H1 (cell line): ENCODE data around the gene GDF15. TPM values are rescaled to one million over a fixed set of nuclear protein-coding genes. Genes with fewer than 3 reads are reported as not detected.

Experiments
- ATF3 ChIP-seq: IDR thresholded peaks from 2 replicates; pipeline ENCODE4 v1.6.1; 2011; ENCODE audit warnings: low read depth, mild to moderate bottlenecking, low read length; ENCODE audit not compliant: insufficient read depth
- BCL11A ChIP-seq, 2 experiments: IDR thresholded peaks; one replicate each; pipeline ENCODE4 v1.6.1; 2011; ENCODE audit warnings: low read depth in 2 of 2, low read length in 2 of 2, mild to moderate bottlenecking in 2 of 2
- BRCA1 ChIP-seq: IDR thresholded peaks from 2 replicates; pipeline ENCODE4 v1.6.1; 2012; ENCODE audit warnings: low read depth, low read length, improper control_type of control experiment
- CHD1 ChIP-seq: IDR thresholded peaks from 2 replicates; pipeline ENCODE4 v1.6.1; 2012; ENCODE audit warnings: low read depth, low read length, improper control_type of control experiment
- GTF2F1 ChIP-seq: IDR thresholded peaks from 2 replicates; pipeline ENCODE4 v1.6.1; 2012; ENCODE audit warnings: low read depth, low read length, improper control_type of control experiment, borderline replicate concordance
- JUN ChIP-seq: IDR thresholded peaks from 2 replicates; pipeline ENCODE4 v1.6.1; 2011; ENCODE audit warnings: low read depth, mild to moderate bottlenecking, improper control_type of control experiment, low read length
- KDM5A ChIP-seq: fragments of 200-600 bp; IDR thresholded peaks from 2 replicates; pipeline ENCODE4 v1.7.1; 2012; ENCODE audit warnings: mild to moderate bottlenecking, low read length, inconsistent platforms, mixed read lengths
- POU5F1 ChIP-seq: IDR thresholded peaks from 2 replicates; pipeline ENCODE4 v1.6.1; 2011; ENCODE audit warnings: low read depth, mild to moderate bottlenecking, low read length, moderate library complexity
- polyA plus RNA-seq, 7 experiments: library from polyadenylated mRNA; depleted of rRNA in 3 of 7; stranded (reverse) in 5 of 7; unstranded in 2 of 7; fragments of >200 nt in 5 of 7; fragments of 200-250 nt in 2 of 7; gene quantifications; 1 replicate in 5 of 7; 2 replicates in 1 of 7; 4 replicates in 1 of 7; pipeline versions ENCODE4 v1.2.1 to v1.2.3, GENCODE V29; 2011 to 2013; ENCODE audit warnings: missing spikeins in 2 of 7, mixed read lengths in 2 of 7
- total RNA-seq: library from RNA; stranded (reverse); fragmentation: NEBNext Ultra II Directional; extraction: Animal tissue kit (Norgen Biotek cat#: 25700); gene quantifications from 2 replicates; pipeline ENCODE4 v1.2.1, GENCODE V29; 2021

GDF15 gene
- total and polyA plus RNA-seq, 2 of the 8 experiments (the other 6 are each of a cell fraction or from before 2014, with no cell fraction given), result 4.1 to 8.5 TPM

GRCh38 chr19:18366021-18366435, 19.9 kb upstream of the GDF15 start (continued):
- no peak for TF ChIP-seq ATF3
- no peak for TF ChIP-seq BRCA1
- TF ChIP-seq POU5F1, result no peak
- no peak for TF ChIP-seq JUN
- no peak for TF ChIP-seq CHD1
- TF ChIP-seq KDM5A, result no peak
- TF ChIP-seq GTF2F1, result no peak
- TF ChIP-seq BCL11A (IDR thresholded peaks at IDR 0.05; ENCODE audit: low read depth in 2 of 2, low read length in 2 of 2), result no peak
